Skeletal muscle tissue (tissue), 4 donors: ENCODE measurements around the gene F2R. TPM values are rescaled to one million over a fixed set of nuclear protein-coding genes. Genes with fewer than 3 reads are reported as not detected.

Experiments
- H3K27ac ChIP-seq: one replicate; pipeline ENCODE4 v1.7.0; 2013; ENCODE audit warnings: mild to moderate bottlenecking, low read depth, low read length, inconsistent platforms
- H3K27me3 ChIP-seq, 3 donors: one replicate each; pipeline ENCODE4 v1.7.0; 2013; ENCODE audit warnings: low read length in 3 of 3; ENCODE audit not compliant: control insufficient read depth in 3 of 3, insufficient read depth in 3 of 3
- H3K36me3 ChIP-seq, 3 donors: one replicate each; pipeline ENCODE4 v1.7.0; 2013; ENCODE audit warnings: low read length in 3 of 3; ENCODE audit not compliant: control insufficient read depth in 3 of 3, insufficient read depth in 3 of 3
- H3K4me1 ChIP-seq, 3 donors: one replicate each; pipeline ENCODE4 v1.7.0; 2013; ENCODE audit warnings: low read length in 3 of 3, mild to moderate bottlenecking in 3 of 3; ENCODE audit not compliant: control insufficient read depth in 3 of 3, insufficient read depth in 3 of 3
- H3K4me3 ChIP-seq, 3 donors: one replicate each; pipeline ENCODE4 v1.7.0; 2013; ENCODE audit warnings: low read length in 3 of 3
- H3K9ac ChIP-seq, 3 donors: one replicate each; pipeline ENCODE4 v1.7.0; 2013; ENCODE audit warnings: low read length in 3 of 3, mild to moderate bottlenecking in 3 of 3, moderate library complexity in 2 of 3, low read depth in 1 of 3
- H3K9me3 ChIP-seq, 3 donors: one replicate each; pipeline ENCODE4 v1.7.0; 2013; ENCODE audit warnings: low read length in 3 of 3; ENCODE audit not compliant: control insufficient read depth in 3 of 3
- total RNA-seq: library from RNA; depleted of rRNA; stranded (reverse); fragments of >200 nt; gene quantifications from one replicate; pipeline ENCODE4 v1.2.3, GENCODE V29; 2014
- donor health status: Osteomylitis.

Gene F2R
- total RNA-seq, result 13.0 TPM

DNA sequence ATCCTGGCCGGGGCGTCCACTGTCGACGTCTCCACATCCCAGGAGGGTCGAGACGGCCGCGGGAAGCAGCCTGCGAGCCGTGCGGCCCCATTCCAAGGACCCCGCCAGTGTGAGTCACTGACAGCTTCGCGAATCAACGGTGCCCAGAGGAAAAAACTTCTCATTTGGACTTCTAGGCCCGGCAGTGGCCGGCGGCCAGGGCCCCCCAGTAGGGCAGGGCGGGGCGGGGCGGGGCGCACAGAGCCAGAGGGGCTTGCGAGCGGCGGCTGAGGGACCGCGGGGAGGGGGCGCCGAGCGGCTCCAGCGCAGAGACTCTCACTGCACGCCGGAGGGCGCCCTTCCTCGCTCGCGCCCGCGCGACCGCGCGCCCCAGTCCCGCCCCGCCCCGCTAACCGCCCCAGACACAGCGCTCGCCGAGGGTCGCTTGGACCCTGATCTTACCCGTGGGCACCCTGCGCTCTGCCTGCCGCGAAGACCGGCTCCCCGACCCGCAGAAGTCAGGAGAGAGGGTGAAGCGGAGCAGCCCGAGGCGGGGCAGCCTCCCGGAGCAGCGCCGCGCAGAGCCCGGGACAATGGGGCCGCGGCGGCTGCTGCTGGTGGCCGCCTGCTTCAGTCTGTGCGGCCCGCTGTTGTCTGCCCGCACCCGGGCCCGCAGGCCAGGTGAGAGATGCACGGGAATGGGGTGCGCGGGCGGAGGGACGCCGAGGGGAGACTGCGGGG, at the start of gene F2R:
Gene F2R, plus strand, starts transcription at position 391 of the 720 bp plus-strand sequence. Its CDS starts 182 bp downstream, at position 573.
- H3K9ac ChIP-seq, result peak within 1 kb of the TSS; percentile 50 to 62 (median 59)
- no peaks in the 10 kb centered on the region for H3K9me3 ChIP-seq
- no peak within 1 kb of the TSS for H3K27ac ChIP-seq
- peaks cover 14 to 18% (median 16%) of the 10 kb centered on the region in 3 donors for H3K27me3 ChIP-seq
- H3K36me3 ChIP-seq, result no peaks in the 10 kb centered on the region
- peak within 1 kb of the TSS; percentile 65 to 77 (median 76) for H3K4me3 ChIP-seq
- H3K4me1 ChIP-seq, result peaks cover 6 to 9% (median 7%) of the 10 kb centered on the region in 3 donors

DNA sequence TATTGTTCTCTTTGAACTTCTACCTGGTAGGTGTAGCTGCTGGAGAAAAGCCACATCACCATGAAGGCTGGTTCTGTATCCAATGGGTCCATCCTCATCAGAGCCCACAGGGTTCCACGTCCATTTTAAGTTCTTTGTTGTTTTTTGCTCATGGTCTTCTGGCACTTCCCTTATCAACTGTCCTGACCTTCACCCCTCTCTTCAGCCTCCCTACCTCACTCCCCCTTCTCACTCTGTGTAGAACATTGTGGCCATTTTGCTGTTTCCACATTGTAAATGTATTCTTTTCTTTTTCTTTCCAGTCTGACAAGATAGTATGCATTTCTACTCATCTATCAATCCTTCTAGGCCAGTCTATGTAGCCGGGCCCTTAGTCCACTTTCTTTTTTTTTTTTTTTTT, 48.4 kb upstream of the F2R start:
- H3K4me3 ChIP-seq, result no peak overlapping the region
- H3K9me3 ChIP-seq, result no peaks in the 10 kb centered on the region
- no peaks in the 10 kb centered on the region for H3K36me3 ChIP-seq
- H3K4me1 ChIP-seq, result no peaks in the 10 kb centered on the region
- H3K27me3 ChIP-seq, result no peaks in the 10 kb centered on the region
- no peak overlapping the region for H3K9ac ChIP-seq
- H3K27ac ChIP-seq, result no peak overlapping the region

DNA sequence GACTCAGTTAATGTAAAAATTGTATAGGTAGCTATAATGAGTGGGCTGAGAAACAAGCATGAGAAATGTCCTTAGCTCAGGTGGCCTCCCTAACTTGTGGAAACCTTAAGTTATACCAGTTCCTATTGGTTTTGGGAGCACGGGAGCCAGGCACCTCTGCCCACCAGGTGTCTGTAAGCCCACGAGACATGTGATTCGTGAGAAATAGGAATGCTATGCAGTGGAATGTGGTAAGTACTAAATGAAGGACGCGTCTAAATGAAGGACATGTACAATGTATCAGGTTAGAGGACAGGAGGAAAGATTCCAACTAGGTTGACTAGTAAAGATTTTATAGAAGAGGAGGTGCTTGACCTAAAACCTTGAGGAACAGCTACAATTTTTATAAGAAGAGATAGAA, 46.7 kb upstream of the F2R start:
- no peaks in the 10 kb centered on the region for H3K36me3 ChIP-seq
- no peaks in the 10 kb centered on the region for H3K9me3 ChIP-seq
- H3K27ac ChIP-seq, result no peak overlapping the region
- H3K4me1 ChIP-seq, result no peaks in the 10 kb centered on the region
- no peaks in the 10 kb centered on the region for H3K27me3 ChIP-seq
- no peak overlapping the region for H3K4me3 ChIP-seq
- H3K9ac ChIP-seq, result no peak overlapping the region

DNA sequence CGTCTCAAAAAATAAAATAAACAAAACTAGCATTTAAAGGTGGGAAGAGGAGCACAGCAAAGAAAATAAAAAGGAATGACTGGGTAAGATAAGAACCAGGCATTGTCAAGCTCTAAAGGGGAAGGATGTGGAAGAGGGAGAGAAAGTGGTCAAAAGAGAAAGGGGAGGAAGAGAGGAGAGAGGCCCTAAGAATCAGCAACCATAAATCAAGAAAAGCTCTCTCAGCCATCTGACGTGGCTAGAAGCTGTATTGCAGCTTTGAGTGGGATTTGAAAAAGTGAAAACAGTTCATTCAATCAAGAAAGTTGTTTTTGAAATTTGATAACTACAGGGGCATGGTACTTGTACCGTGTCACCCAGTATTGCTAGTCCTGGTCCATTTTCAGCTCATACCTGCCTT, 45.4 kb upstream of the F2R start:
- no peaks in the 10 kb centered on the region for H3K4me1 ChIP-seq
- no peak overlapping the region for H3K4me3 ChIP-seq
- H3K27ac ChIP-seq, result no peak overlapping the region
- H3K27me3 ChIP-seq, result no peaks in the 10 kb centered on the region
- no peaks in the 10 kb centered on the region for H3K36me3 ChIP-seq
- no peak overlapping the region for H3K9ac ChIP-seq
- H3K9me3 ChIP-seq, result no peaks in the 10 kb centered on the region

DNA sequence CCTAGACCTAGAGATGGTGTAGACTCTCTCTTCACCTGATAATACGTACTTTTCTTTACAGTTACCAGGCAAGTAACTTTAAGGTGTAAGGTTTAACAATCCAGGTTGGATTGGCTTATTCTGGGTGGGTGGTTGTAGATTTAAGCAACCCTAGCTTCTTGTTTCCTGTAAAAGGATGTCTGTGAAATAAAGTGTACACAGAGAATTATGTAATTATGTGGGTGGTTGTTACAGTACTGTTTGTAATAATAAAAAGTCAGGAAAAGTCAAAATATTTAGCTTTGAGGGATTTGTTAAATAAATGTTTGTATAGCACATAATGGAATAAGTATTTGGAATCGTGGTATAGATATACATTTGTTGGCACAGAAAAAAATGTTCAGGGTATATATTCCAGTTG, 43.7 kb upstream of the F2R start:
- no peak overlapping the region for H3K27ac ChIP-seq
- H3K36me3 ChIP-seq, result no peaks in the 10 kb centered on the region

DNA sequence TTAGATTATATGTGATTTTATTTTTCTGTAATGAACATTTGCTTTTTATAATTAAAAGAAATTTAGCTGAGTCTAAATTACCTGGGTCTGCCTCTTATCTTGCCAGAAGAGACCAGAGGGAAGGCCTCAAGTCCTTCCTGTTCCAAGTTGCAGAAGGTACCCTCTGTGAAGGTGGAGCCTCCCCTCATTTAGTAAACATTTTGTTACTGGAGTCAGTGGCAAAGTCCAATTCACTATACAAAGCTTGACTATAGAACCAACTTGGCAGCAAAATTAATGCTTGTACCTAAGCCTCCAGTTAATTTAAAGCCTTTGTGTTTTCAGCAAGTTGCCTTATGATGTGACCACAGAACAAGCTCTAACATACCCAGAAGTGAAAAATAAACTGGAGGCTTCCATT, 42.8 kb upstream of the F2R start:
- Histone ChIP-seq H3K36me3 (no peaks in the 10 kb centered on the region), H3K27me3 (no peaks in the 10 kb centered on the region), H3K4me1 (no peaks in the 10 kb centered on the region), H3K9me3 (no peaks in the 10 kb centered on the region), H3K27ac (no peak overlapping the region), H3K4me3 (no peak overlapping the region), H3K9ac (no peak overlapping the region)

More for the DNA sequence above, 43.7 kb upstream of the F2R start:
- no peaks in the 10 kb centered on the region for H3K27me3 ChIP-seq
- H3K4me1 ChIP-seq, result no peaks in the 10 kb centered on the region
- no peak overlapping the region for H3K4me3 ChIP-seq
- H3K9ac ChIP-seq, result no peak overlapping the region
- no peaks in the 10 kb centered on the region for H3K9me3 ChIP-seq

DNA sequence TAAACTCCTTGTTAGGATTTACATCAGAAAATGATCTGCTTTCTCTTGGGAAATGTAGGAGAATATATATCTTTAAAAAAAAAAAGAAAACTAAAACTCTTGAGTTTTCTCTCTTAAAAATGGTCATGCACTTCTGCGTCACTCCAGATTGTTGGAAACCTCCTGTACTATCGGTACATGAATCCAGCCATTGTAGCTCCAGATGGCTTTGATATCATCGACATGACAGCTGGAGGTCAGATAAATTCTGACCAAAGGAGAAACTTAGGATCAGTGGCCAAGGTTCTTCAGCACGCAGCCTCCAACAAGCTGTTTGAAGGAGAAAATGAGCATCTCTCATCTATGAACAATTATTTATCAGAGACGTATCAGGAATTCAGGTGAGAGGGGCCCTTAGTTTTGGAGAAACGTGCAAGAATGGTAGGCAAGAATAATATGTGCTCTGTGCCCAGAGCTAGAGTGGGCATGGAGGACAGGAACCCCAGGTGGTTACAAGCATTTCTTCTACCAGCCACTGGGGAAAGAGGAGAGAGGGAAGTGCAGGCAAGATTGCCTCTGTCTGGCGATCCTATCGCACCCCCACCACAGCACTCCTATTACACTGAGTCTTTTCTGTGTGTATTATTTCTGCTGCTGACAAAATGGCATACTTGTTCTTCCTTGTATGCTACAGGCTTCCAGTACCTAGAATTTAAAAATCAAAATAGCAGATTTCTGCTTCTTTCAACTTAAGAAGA, 41.4 kb upstream of the F2R start:
- Histone ChIP-seq H3K4me3 (no peak overlapping the region), H3K9ac (no peak overlapping the region), H3K4me1 (no peaks in the 10 kb centered on the region), H3K9me3 (no peaks in the 10 kb centered on the region), H3K27ac (no peak overlapping the region), H3K27me3 (no peaks in the 10 kb centered on the region), H3K36me3 (no peaks in the 10 kb centered on the region)

DNA sequence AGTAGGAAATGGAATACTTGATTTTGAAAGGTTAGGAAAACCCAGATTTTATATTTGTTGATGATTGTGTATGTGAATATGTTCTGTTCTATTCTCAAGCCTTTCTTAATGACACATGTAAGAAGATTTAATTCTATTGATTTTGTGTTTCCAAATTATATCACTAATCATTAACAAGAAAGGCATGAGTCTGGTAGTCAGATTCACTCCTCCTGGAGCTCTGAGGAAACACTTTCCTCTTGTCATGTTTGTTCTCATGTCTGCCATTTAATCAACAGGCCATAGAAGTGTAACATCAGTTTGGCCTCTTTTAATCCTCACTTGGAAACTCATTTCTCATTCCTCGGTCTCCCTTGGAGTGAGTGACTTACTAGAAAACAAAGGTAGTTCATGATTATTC, 40.6 kb upstream of the F2R start:
- H3K9ac ChIP-seq, result no peak overlapping the region
- no peaks in the 10 kb centered on the region for H3K36me3 ChIP-seq
- H3K27ac ChIP-seq, result no peak overlapping the region

DNA sequence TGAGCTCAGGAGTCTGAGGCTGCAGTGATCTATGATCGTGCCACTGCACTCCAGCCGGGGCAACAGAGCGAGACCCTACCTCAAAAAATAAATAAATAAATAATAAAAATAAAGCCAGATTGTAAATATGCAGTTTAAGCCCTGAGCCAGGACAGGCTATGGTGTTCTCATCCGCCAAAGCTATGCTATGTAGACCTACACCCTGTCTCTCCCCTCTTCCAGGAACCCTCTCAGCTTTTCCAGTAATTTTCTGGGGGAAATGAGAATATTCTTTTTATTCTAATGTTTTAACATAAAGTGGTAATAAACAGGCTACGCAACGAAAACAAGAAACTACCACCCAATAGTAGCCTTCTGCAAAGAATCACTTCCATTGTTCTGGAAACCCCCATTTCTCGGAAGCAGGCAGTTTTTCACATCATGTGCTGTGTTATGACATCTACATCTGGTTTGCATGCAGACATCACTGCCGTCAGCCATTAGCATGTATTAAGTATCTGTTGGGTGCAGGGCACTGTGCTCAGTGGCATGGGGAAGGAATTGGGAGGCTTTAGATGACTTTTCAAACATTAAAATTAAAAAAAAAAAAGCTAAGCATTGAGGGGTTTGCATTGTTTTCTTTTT, 38.0 kb upstream of the F2R start:
- H3K9ac ChIP-seq, result no peak overlapping the region
- no peaks in the 10 kb centered on the region for H3K4me1 ChIP-seq
- H3K36me3 ChIP-seq, result no peaks in the 10 kb centered on the region
- no peak overlapping the region for H3K4me3 ChIP-seq
- H3K27me3 ChIP-seq, result no peaks in the 10 kb centered on the region
- H3K9me3 ChIP-seq, result no peaks in the 10 kb centered on the region
- no peak overlapping the region for H3K27ac ChIP-seq

More for the DNA sequence above, 40.6 kb upstream of the F2R start:
- Histone ChIP-seq H3K4me1 (no peaks in the 10 kb centered on the region), H3K27me3 (no peaks in the 10 kb centered on the region), H3K4me3 (no peak overlapping the region), H3K9me3 (no peaks in the 10 kb centered on the region)

DNA sequence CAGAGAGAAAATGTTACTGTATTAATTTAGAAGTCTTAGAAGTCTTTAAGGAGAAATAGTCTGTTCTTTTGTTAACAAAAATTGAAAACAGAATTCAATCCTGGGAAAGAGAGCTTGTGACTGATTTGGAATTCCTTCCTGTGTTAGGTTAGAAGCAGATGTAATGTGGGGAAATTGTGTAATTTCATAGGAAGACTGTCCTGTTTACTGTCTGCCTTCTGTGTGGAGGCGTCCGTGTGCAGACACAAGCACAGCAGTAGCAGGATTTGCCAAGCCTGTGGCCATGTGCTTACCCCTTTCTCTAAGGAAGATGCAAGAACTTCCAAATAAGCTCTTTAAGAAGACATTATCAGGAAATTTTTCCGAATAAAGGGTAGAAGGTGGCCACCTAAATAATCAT, 36.7 kb upstream of the F2R start:
- H3K36me3 ChIP-seq, result no peaks in the 10 kb centered on the region
- no peaks in the 10 kb centered on the region for H3K27me3 ChIP-seq
- no peak overlapping the region for H3K4me3 ChIP-seq
- H3K9ac ChIP-seq, result no peak overlapping the region
- no peak overlapping the region for H3K27ac ChIP-seq
- no peaks in the 10 kb centered on the region for H3K9me3 ChIP-seq
- H3K4me1 ChIP-seq, result no peaks in the 10 kb centered on the region
